Kasumi-1 (cell line): ENCODE results near the gene ACTN1.

Experiments
- DNase-seq, 2 experiments: peaks; one replicate each; lab custom pipeline; 2025; lab: John Stamatoyannopoulos, UW

Gene ACTN1

DNA sequence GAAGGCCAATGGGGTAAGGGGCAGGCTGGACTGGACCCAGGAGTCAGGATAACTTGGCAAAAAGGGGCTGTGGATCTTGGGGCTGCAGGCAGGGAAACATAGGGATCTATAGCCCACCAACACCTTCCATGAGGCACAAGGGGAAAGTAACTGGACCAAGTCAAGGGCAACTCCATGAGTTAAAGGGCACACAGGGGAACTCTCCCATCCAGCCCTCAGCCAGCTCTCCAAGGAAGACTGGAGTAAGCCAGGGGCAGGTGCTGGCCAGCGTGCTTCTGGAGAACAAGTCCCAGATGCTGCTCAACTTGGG lies 154.9 kb downstream of the ACTN1 start:
- no peak for DNase-seq
